Measurements from ENCODE around the gene BCAS1.

GRCh38 chr20:53941680-53942471, 128.5 kb downstream of the BCAS1 start:
- TF ChIP-seq TOX (CRISPR knock-in tag; IDR thresholded peaks at IDR 0.05; ENCODE audit: borderline replicate concordance) (no peak), ZNF70 (CRISPR knock-in tag; IDR thresholded peaks at IDR 0.05) (no peak), ISL1 (CRISPR knock-in tag; IDR thresholded peaks at IDR 0.05) (no peak), ZFP30 (CRISPR knock-in tag; IDR thresholded peaks at IDR 0.05) (no peak), CSRNP3 (CRISPR knock-in tag; IDR thresholded peaks at IDR 0.05) (no peak), CREB5 (CRISPR knock-in tag; IDR thresholded peaks at IDR 0.05; ENCODE audit: low read depth) (no peak), GLIS3 (CRISPR knock-in tag; IDR thresholded peaks at IDR 0.05) (no peak), PATZ1 (CRISPR knock-in tag; IDR thresholded peaks at IDR 0.05; ENCODE audit: borderline replicate concordance) (no peak), ZC3H10 (CRISPR knock-in tag; IDR thresholded peaks at IDR 0.05) (no peak), ESRRG (CRISPR knock-in tag; IDR thresholded peaks at IDR 0.05) (no peak), TCF4 (CRISPR knock-in tag; IDR thresholded peaks at IDR 0.05; ENCODE audit: borderline replicate concordance) (no peak)
